ENCODE results near the gene BCL7C.

DNA sequence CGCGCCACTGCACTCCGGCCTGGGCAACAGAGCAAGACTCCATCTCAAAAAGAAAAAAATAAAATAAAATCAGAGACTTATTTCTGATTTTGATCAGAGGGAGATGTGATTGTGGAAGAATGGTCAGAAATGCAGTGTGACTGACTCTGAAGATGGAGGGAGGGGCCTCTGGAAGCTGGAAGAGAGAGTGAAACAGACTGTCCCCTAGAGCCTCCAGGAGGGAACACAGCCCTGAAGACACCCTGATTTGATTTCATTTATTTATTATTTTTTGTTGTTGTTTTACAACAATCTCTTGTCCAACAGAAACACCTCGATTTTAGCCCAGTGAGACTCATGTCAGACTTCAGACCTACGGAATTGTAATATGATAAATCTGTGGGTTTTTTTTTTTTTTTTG, 26.1 kb downstream of the BCL7C start:
- TF ChIP-seq, protein P1, sequence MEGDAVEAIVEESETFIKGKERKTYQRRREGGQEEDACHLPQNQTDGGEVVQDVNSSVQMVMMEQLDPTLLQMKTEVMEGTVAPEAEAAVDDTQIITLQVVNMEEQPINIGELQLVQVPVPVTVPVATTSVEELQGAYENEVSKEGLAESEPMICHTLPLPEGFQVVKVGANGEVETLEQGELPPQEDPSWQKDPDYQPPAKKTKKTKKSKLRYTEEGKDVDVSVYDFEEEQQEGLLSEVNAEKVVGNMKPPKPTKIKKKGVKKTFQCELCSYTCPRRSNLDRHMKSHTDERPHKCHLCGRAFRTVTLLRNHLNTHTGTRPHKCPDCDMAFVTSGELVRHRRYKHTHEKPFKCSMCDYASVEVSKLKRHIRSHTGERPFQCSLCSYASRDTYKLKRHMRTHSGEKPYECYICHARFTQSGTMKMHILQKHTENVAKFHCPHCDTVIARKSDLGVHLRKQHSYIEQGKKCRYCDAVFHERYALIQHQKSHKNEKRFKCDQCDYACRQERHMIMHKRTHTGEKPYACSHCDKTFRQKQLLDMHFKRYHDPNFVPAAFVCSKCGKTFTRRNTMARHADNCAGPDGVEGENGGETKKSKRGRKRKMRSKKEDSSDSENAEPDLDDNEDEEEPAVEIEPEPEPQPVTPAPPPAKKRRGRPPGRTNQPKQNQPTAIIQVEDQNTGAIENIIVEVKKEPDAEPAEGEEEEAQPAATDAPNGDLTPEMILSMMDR (IDR thresholded peaks at IDR 0.05) = no peak
- TF ChIP-seq POLR2A (IDR thresholded peaks at IDR 0.05) = no peak

All from lower leg skin (tissue), 3 donors.